LHCN-M2 (cell line): ENCODE data around the gene COPS7A. TPM values are rescaled to one million over a fixed set of nuclear protein-coding genes. Genes with fewer than 3 reads are reported as not detected.

Experiments
- DNase-seq: peaks from one replicate; pipeline ENCODE4 v3.0.0-alpha.2; 2012; ENCODE audit warnings: low read depth
- polyA plus RNA-seq: library from polyadenylated mRNA; unstranded; fragments of >200 nt; gene quantifications from one replicate; pipeline ENCODE4 v1.2.1, GENCODE V29; 2012; ENCODE audit warnings: missing spikeins
- total RNA-seq: library from RNA; depleted of rRNA; stranded (reverse); fragments of >200 nt; gene quantifications from 2 replicates; pipeline ENCODE4 v1.2.3, GENCODE V29; 2014; rRNA removed

COPS7A gene, protein sequence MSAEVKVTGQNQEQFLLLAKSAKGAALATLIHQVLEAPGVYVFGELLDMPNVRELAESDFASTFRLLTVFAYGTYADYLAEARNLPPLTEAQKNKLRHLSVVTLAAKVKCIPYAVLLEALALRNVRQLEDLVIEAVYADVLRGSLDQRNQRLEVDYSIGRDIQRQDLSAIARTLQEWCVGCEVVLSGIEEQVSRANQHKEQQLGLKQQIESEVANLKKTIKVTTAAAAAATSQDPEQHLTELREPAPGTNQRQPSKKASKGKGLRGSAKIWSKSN
- 111 and 130 TPM in 2 replicates for total RNA-seq
- 104 TPM for polyA plus RNA-seq

DNA sequence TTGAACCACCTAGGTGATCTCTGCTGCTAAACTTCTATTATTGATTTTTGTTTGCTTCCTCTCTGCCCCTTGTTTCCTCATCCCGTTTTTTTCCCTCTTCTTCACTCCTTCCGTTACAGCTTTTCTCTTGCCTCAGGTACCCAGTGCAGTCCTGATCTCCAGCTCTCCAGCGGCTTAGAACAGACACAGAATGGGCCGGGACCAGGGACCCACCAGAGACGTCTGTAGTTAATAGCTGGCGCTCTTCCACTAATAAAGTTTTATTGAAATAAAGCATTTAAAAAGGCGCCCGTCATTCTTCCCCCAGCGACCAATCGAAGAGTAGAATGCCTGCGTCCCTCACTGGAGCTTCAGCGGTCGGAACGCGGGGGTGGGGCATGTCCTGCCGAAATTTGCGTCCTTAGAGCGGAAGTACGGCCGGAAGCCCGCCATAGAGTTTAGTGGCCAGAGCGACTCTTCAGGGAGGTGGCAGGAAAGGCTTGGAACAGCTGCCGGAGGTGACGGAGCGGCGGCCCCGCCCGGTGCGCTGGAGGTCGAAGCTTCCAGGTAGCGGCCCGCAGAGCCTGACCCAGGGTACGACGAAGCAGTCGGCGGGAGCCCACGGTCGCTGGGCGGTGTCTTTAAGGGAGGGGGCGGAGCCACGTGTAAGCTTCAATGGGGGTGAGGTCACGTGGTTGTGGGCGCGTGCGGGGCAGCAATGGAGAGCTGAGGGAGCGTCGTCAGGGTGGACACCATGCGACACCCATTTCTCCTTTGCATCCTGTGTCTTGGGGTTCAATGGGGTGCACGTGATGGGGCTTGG, at the start of gene COPS7A:
Gene COPS7A, plus strand, starts transcription at position 440 of the 802 bp plus-strand sequence. CDS start 611 bp downstream, outside the sequence.
- DNase-seq, result peak; percentile 98

DNA sequence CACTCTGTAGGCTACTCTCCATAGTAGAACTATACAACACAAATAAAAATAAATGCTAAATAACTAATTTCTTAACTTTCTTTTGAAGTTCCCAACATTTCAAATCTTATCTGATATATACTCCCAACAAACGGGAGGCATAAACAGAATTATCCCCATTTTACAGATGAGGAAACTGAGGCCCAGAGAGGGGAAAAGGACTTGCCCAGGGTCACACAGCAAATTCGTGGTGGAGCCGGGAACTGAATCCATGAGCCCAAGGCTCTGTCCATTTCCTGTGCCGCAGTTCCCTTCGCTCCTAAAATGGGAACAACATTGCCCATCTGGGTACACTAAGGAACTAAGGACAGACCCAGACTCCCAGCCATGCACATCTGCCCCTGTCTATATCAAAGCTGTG, 46.9 kb upstream of the COPS7A start:
- DNase-seq, result no peak

DNA sequence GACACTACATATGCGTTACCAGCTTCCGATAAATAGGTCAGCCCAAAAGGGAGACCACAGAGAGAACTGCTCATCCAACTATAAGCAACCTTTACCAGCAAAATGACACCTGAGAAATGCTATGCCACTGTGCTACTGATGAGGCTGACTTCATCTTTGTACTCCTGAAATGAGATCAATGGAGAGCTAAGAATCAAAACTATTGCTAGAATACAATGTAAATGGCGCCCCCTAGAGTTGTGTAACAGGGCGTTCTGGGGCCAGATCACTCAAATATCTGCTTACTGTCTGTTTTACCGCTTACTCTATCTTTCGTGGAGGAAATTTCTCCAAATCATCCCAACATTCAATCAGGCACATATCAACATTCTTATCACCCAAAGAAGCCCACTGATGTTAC, 39.2 kb upstream of the COPS7A start:
- DNase-seq, result peak; percentile 40

DNA sequence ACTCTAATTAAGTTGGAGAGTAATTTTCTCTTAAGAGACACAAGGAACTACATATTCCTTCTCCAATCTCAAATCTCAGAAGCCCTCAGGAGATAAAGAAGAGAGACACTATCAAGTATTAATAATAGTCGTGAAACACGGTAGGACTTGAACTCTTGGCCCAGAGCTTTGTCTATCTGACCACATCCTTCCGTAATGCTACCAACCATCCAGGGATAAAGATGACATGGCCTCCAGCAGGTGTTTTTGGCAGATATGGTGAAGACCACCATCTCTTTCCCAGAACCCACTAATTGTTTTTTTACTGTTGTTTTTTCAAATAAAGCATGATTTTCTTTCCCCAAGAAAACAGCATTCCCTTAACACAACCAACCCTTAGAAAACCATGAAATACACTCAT, 38.0 kb upstream of the COPS7A start:
- no peak for DNase-seq

DNA sequence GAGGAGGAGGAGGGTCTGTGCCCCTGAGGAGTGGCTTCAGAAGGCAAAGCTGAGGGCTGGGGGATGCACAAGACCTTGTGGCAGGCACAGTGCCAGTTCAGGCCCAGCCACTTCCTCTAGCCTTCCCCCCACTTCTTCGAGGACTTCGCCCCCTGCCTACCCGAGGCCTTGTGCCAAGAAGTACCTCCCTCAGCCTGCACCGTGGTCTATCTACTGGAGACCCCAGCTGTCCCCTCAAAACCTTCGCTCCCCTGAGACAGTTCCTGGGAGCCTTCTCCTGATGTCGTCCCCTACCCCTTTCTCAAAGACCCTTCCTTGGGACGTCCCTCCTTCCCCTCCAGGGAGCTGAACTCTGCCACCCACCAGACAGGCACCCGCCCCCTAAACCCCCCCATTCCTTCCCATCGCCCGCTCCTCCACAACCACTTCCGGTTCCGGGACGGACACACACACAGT, 35.3 kb upstream of the COPS7A start:
- peak; percentile 12 for DNase-seq

DNA sequence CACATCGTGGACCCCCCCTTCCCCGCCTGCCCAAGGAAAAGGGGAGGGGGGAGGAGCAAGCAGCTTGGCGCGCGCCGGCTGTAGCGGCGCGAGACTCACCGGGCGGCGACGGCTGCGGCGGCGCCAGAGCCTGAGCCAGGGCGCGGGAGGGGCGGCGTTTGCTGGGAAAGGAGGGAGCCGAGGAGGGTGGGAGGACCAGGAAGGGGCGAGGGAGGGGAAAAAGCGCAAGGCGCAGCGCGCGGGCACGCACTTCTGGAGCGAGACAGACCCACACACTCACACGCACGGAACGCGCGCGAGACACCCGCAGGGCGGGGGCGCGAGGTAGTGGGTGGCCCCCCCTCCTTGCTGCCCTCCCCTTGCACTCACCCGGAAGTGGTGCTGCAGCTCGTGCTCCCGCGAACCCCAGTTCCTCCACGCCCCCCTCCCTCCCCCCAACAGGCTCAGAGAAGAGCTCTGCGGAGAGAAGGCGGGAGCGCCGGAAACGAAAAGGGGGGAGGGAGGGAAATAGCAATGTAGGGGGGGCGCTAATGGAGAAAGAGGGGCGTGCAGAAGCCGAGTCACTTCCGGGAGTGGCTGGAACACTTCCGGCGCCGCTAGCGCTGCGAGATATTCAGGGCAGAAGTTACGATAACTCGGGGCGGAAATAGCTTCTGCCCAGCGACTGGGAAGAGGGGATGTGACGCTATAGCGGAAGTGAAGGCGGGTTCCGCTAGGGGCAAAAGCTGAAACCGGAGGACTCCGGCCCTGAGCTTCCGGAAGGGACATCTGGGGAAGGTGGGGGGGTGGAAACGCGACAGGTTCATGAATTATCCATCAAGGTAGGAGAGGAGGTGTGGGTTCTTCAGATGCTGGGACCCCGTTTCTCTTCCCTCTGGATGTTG, 34.6 kb upstream of the COPS7A start, which contains the start of gene ZNF384:
Gene ZNF384, minus strand, starts transcription at position 377 of the 884 bp plus-strand sequence. CDS start 9,855 bp downstream, outside the sequence.
- peak; percentile 99 for DNase-seq

DNA sequence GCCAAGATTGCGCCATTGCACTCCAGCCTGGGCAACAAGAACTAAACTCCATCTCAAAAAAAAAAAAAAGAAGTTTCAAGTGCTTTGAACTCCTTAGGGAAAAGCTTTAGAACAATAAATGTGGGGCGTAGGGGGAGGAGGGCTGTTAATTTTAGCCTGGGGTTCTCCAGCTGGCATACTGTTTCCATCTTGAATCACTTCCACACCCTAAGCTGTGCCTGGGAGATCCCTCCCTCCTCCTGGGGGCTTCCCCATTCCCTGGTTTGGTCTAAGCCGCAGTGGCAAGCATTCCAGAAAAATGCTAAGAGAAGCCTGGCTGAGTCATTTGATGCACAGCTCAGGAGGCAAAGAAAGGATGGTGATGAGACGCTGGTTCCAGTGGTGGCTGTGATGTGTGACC, 32.4 kb upstream of the COPS7A start:
- peak; percentile 70 for DNase-seq

DNA sequence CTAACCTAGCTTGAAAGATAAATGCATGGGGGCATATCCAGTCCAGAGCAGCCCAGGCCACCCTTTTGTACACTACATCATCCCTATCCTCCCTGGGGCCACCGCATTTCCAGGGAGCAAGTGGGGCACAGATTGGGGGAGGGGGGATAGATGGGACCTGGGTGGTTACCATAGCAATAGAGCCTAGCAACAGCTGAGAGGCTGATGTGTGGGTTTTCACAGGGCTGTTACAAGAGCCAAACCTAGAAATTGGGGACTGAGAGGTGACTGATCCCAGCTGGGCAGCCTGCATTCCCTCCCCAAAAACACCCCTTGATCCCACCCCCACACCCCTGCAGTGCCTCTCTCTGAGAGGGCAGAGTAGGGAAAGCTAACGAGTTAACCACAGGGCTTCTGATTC, 31.0 kb upstream of the COPS7A start:
- no peak for DNase-seq

DNA sequence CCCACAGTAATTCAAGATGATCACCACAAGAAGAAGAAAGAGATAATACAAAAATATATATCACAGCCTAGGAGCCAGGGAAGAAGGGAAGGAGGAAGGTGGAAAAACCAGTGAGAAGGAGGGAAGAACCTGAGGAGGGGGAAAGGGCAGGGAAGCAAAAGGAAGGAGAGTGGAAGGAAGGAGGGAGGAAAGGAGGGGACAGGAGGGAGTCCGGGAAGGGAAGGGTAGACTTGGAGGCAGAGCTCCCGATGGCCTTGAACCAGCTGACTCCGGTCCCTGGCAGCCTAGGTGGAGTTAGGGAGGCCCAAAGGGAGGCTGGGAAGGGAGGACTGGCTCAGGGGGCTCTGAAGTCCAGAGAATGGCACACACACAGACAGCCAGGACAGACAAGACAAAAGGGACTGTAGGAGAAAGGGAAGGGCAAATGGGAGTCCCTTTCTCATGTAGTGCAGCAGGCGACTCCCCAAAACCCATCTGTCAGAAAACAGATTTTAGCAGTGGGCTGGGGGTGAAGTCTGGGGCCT, 30.0 kb upstream of the COPS7A start:
- DNase-seq, result no peak

DNA sequence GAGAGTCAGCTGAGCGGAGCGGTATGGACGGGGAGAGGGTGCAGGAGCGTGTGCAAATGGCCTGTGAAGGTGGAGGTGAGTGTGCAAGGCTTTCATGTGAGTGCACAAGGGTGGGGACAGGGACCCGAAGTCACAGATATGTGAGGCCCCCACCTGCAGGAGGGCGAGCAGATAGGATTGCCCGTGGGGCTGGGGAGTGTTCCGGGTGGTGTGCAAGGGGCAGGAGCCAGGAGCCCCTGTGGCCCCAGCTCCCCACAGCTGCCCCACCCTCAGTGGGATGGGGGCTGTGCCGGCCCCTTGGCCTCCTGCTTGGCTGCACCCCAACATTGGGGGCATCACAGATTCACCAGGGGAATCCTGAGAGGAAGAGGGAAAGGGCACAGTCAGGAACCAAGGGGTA, 29.1 kb upstream of the COPS7A start:
- no peak for DNase-seq

DNA sequence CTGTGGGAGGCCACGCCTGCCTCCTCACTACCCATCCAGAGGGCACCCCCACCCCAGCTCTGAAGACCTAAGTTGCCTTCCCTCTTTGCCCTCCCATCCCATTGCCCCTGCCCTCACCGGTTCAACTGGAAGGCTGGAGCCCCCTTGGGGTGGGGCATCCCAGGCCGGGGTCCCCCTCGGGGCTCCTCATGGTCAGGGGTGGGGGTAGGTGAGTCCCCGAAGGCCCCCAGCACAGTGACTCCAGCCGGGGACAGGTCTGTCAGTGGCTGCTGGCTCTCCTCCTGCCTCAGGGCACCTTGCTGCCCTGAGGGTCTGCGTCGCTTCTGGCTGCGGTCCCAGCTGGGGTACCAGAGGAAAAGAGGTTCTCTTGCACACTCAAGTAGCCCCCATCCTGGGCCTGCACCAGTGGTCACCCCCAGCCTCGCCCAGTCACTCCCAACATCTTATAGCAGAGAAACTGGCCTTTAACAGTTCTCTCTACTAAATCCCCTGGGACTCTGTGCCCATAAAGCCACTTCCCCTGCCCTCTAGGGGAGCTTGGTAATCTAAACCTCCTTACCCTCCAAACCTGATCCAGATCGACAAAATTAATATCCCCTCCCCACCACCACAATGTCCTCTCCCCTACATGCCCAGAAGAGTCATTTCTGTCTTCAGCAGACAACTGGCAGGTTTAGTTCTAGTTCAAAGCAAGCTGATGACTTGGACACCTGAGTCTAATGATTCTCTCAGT, 28.4 kb upstream of the COPS7A start:
- no peak for DNase-seq

DNA sequence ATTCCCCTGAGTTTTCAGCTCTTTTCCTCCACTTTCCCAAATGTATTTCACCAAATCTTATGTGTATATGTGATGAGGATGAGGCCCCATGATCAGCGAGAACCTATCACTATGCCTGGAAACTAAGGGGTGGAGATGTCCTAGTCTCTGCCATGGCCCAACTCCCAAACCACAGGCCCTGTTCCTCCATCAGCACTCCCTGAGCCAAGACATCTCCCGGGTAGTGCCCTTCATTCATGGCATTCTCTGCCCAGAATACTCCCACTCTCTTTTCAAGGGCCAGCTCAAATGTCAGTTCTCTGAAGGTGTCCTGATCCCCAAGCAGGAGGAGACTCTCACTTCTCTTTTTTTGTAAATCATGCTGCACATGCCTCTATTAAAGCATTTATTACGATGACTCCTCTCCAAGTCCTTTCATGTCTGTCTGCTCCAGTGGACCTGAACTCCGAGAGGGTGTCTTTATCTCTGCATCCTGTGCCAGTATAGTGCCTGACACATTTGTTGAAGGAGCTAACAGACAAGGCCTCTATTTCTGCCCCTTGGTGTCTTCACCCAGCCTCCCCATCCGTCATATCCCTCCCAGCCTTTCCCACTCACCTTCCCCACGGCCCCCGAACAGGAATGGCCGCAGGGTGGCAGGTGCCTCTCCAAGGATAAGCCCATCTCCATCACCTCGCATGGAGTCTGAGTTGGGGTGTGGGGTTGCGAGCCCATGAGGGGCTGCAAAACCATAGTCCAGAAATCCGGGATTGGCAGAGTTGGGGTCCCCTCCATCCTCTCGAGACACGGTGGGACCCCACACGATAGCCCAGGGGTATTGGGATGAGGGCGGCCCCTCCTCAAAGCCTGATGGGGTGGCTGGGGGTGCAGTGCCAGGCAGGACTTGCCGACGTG, 26.9 kb upstream of the COPS7A start:
- DNase-seq, result peak; percentile 8

DNA sequence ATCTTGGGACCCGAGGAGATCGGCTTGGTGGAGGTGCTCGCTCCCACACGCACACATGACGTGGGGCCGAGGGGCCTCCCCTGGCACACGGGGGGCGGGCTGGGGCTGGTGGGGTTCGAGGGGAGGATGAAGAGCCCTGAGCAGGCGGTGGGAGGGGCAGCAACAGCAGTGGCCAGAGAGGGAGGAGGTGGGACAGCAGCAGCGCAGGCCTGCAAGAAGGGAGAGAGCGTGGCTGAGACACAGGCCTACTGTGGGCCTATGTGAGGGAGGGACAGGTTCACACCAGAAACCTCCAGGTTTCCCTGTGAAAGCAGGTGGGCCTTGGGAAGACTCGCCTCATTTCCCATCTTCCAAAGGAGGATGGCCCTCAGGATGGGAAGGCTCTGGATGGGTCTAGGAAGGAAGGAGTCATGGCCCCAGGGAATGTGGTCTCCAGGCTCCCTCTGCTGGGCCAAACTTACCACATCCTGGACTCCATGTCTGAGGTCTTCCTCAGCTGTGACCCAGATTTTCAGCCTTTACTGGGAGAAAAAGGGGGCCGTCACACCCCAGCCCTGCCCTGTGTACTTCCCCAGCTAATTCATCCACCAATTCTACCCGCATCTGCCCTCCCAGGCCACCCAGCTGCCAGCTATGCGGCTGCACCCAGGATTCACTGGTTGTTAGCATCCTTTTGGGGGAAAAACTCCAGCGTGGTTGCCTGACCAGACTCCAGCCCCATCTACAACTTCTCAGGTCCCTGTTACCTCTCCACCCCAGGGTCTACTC, 26.1 kb upstream of the COPS7A start:
- DNase-seq, result peak; percentile 70

DNA sequence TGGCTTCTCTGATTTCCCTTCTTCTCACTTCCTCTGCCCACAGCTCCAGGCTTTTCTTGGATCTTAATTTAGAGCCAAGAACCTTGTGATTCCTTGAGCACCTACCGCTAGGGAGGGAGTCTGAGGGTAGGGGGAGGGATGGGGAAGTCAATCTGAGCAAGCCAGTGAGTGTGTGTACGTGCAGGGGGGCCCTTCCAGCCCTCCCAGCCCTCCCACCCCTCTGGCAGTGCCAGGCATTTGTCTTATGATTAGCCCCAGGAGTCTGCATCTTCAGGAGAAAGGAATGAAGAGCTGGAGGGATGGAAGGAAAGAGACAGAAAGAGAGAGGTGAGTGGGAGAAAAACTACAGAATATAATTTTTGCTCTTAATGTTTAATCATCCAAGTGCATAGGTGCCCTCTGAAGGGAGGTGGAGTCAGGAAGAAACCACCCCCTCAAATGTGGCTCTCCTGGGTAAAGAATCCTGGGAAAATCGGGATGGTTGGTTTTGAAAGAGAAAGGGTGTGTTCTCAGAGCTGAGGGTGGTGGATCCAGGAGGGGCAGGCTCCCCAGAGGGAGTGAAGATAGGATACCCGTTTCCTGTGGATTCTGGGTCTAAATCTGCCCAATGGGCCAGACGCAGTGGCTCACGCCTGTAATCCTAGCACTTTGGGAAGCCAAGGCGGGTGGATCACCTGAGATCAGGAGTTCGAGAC, 25.3 kb upstream of the COPS7A start:
- no peak for DNase-seq

DNA sequence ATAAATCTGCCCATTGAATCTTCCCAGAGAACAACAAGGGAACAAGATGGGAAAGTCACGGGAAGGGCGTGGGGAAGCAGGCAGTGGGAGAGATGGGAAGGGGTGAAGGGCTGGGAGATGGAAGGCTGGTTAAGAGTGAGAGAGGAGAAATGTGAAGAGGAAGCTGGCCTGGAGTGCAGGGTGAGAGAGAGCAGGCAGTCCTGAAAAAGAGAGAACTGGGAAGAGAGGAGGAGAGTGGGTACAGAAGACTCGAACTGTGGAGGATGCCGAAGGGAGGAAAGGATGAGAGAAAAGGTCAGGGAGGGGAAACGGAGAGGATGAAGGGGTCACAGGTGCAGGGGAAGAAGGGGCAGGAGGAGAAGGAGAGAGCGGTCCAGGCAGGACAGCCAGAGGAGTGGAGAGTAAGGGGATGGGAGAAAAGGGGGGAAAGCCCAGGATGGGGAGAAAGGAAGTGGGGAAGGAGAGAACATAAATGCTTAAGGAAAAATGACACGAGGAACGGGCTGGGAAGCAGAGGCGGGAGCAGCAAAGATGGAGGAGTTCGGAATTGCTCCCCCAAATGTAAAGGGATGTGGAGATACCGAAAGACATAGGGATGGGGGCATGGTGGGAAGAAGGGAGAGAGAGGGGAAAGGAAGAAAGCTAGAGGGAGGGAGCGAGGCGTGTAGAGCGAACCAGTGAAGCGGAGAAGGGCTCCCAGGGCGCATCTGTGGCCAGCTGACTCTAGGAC, 24.4 kb upstream of the COPS7A start:
- DNase-seq, result no peak

DNA sequence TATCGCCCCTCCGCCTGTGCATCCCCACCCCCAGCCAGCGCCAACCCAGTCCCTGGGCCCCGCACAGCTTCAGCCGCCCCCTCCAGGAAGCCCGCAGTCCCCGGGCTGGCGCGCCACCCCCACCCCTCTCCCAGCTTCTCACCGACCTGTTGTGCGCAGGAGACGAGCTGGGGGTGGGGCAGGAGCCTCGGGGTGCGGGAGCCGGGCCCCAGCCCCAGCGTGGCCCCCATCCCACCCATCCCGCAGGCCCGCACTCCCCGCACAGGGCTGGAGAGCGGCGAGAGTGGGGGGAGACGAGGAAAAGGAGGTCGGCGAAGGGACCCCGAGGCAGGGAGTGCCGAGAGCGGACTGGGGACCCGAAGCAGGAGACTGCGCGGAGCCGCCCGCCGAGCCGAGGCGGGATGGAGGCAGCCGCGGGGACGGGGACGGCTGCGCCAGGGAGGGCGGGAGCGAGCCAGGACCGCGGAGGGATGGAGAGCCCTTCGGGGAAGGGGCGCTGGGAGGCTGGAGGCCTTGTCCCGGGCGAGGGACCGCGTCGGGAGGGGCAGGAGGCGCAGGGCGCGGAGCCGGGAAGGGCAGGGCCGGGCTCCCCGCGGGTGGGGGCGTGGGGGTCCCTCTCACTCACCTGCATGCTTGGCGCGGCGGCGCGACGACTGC, 23.7 kb upstream of the COPS7A start:
- DNase-seq, result no peak

DNA sequence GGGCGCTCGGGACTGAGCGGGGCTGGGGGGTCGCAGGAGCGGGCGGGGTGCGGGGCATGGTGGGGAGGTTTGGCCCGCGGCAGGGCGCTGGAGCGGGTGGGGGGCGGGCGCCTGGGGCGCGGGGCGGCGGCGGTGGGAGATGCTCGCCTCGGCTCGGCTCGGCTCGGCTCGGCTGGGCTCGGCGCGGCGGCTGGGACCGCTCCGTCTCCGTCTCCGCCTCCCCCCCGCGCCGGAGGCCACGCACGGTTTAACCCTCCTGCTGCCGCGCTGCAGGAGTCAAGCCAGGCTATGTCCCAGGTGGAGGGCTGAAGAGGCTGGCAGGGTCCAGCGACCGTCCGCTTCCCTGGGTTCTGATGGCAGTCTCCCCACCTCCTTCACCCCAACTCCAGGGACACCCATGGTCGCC, 23.2 kb upstream of the COPS7A start, which contains the start of gene PIANP:
Gene PIANP, minus strand, starts transcription at position 170 of the 406 bp plus-strand sequence. CDS start 2,754 bp downstream, outside the sequence.
- no peak for DNase-seq
